GM12892 (cell line): Measurements from ENCODE around the gene GRK3.

Source experiments
- DNase-seq: peaks from one replicate; pipeline ENCODE4 v3.0.0; 2011; ENCODE audit not compliant: insufficient read length
- FAIRE-seq: peaks from 2 replicates; lab custom pipeline; 2011; peaks lifted over from hg19 to GRCh38; lab: Jason Lieb, UNC
- POLR2A ChIP-seq: IDR thresholded peaks from 2 replicates; pipeline ENCODE4 v1.6.1; 2011; ENCODE audit warnings: low read depth, low read length, control low read depth
- POLR2AphosphoS5 ChIP-seq: IDR thresholded peaks from 2 replicates; pipeline ENCODE4 v1.6.1; 2011; ENCODE audit warnings: low read depth, low read length, control low read depth
- TAF1 ChIP-seq: IDR thresholded peaks from 2 replicates; pipeline ENCODE4 v1.6.1; 2011; ENCODE audit warnings: low read depth, mild to moderate bottlenecking, control low read depth, low read length, borderline replicate concordance

The GRK3 gene

DNA sequence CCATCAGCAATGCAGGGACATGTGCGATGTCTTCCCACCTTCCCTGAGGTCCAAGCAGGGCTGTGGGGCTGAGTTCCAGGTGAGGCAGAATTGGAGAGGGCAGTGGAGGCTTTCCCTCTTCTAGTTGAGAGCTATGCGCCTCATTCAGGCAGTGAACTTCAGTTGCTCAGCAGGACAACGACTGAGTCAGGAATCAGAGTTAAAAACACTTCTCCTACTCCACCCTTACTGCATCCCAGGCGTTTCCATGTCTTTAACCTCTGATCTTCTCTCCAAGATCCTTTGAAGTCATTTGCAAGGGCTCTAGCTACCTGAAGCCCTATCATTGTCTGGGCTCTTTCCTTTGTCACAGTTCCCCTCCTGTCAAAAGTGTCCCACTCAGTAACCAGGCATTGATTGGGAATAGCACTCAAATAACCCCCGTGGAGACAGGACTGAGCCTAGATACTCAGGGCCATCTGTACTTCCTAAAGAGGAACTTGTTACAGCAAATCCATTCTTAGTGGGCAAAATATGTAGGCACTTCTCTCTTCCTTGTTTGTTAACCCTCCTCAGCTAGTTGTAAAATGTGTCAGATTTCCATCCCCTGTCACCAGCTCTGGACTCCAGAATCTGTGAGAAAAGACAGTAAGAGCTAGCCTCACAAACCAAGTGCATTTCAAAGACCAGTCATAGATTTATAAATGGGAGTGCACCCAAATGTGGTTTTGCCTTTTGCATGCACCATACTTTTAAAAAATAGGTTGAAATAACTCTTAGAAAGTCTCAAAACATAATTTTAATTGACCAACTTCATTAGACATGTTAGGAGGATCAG is 105.0 kb downstream of the GRK3 start:
- FAIRE-seq, result no peak
- DNase-seq, result no peak

GRCh38 chr22:25670070-25670461 is 105.6 kb downstream of the GRK3 start:
- FAIRE-seq, result no peak
- no peak for TF ChIP-seq TAF1
- TF ChIP-seq POLR2AphosphoS5, result no peak
- TF ChIP-seq POLR2A, result no peak
- DNase-seq, result no peak

More for the DNA sequence above, 105.0 kb downstream of the GRK3 start:
- TF ChIP-seq TAF1, result no peak
- TF ChIP-seq POLR2AphosphoS5, result no peak

DNA sequence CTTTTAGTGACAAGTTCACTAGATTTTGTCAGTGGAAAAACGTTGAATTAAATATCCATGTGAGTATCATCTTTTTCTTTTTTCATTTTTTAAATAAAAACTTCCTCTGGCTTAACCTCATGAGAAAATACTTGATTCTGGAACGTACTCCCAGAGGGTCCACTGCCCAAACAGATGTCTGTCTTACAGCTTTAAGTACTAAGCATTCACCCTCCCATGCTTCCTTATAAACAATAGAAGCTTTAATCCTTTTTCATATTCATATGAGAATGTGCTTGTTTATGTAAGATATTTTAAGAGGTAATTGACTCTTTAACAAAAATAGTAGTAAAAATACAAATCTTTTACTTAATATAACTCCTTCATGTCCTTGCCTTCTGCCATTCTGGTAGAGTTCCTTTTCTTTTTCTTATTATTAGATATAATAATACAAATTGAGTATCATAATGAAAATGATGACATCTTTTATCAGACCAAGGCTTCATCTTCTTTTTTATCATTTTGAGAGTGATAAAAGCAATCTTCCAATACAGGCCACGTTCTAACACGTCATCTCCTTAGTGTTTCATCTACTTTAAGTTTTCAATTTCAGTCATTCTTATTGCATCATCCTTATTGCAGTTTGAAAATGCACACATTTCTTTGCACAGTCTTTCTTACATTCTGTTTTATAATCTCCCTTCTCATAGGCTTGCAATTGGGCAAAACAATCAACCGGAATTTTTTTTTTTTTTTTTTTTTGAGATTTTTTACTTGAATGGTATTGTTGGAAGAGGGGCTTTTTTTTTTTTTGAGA is 108.0 kb downstream of the GRK3 start:
- no peak for FAIRE-seq
- no peak for TF ChIP-seq POLR2AphosphoS5
- no peak for TF ChIP-seq POLR2A
- TF ChIP-seq TAF1, result no peak

DNA sequence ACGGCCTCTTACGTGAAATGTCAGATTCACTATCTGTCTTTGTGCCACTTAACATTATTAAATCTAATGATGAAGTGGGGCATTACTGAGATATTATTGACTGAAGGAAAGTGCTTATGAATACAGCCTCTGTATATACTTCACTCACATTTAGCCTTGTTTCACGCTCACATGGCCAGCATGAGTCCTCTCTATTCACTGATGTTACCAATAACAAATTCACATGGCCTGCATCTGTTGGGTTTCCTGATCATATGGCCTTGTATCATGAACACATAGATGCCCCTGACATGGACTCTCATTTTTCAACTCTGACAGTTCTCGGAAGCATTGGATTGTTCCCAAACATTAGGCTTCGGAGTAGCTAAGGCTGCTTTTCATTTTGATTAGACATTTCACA is 109.2 kb downstream of the GRK3 start:
- TF ChIP-seq POLR2A, result no peak
- no peak for TF ChIP-seq TAF1
- TF ChIP-seq POLR2AphosphoS5, result no peak
- no peak for FAIRE-seq

More for the DNA sequence above, 108.0 kb downstream of the GRK3 start:
- no peak for DNase-seq

DNA sequence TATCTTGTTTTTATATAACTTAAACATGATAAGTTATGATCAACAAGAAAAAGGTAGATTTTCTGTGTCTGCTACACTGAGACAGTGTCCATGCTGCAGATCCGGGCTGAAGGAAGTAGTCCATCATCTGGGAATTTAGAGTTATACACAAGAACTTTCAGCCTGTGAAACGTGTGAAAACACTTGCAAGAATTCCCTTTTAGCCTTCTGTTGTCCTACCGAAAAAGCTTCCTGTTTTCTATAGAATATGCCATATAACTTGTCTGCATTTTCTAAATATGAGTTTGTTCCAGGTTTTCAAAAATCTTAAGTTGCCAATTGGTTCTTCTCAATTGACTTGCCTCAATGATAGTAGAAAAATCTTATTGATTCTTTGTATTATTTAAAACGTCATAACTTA is 113.2 kb downstream of the GRK3 start:
- TF ChIP-seq POLR2AphosphoS5, result no peak
- no peak for TF ChIP-seq TAF1
- TF ChIP-seq POLR2A, result no peak
- FAIRE-seq (no peak), DNase-seq (no peak)

More for the DNA sequence above, 109.2 kb downstream of the GRK3 start:
- DNase-seq, result no peak

DNA sequence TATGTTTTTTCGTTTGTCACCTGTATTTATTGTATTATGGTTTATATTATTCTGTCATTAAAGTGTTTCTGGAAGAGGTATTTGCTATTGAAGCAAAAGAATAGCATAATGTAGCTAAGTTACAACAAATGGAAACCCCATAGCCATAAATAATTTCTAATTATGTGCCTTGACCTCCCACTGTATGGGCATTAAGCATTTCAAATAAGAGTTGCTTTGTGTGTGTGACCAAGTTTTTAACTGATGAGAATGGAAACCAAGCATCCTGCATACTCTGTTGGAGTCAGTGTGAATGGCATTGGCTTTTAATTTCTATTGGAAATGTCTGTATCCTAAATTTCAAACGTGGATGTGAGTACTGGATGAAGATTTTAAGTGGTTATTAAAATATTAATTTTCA is 115.6 kb downstream of the GRK3 start:
- no peak for FAIRE-seq

DNA sequence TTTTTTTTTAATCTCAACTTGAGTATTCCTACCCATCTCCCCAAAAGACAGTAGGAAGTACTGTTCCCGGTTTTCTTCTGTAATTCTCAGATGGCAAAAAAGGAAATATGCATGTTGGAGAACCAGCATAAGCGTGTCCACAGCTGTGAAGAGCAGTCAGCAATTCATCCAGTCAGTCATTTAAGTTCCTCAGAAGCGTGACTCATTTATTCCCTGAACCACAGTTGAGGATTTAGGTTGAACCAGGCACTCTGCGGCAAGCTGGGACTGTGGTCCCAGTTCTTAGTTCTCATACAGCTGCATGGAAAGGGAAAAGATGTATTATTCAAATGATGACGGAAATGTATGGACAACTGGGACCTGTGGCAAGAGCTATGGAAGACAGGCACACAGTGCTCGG is 116.5 kb downstream of the GRK3 start:
- no peak for TF ChIP-seq POLR2A
- TF ChIP-seq TAF1, result no peak
- no peak for TF ChIP-seq POLR2AphosphoS5
- FAIRE-seq (no peak), DNase-seq (no peak)

More for the DNA sequence above, 115.6 kb downstream of the GRK3 start:
- no peak for DNase-seq
- TF ChIP-seq POLR2A (no peak), POLR2AphosphoS5 (no peak), TAF1 (no peak)

DNA sequence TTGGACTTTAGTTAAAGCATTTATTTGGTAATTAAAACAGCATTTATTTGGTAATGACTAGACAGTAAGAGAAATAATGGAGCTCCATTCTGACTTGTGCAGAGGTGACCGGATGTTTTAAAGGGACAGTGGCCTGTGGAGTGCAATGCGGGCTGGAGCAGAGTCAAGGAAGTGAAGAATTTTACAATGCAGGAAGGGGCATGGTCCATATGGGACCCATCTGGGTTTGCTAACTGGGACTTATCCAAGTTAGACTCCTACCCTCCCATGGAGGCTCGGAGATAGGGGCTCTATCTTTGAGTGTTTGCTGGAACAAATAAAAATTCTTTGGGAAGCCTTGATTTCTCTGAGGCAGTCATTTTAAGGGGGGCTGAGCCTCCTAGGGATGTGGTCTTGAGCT is 117.6 kb downstream of the GRK3 start:
- TF ChIP-seq POLR2AphosphoS5 (no peak), POLR2A (no peak), TAF1 (no peak)
- DNase-seq (no peak), FAIRE-seq (no peak)

DNA sequence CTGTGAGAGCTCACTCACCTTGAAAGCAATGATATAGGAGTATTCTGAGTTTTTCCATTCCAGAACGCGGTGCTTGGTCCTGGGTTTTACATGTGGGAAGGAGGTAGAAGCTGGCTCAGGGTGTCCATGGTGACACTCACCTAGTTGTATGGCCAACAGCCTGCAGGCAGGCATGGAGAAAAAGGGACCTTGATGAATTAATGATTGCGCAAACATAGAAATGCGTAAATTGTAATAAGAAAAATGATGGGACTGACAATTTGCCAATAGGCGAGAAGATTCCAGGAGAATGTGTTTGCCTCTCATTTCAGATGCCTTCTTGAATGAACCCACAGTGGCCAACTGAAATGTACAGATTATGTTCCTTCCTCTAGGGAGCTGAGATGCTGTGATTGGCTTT is 124.2 kb downstream of the GRK3 start:
- FAIRE-seq (no peak), DNase-seq (no peak)
- no peak for TF ChIP-seq POLR2A
- TF ChIP-seq POLR2AphosphoS5, result no peak
- TF ChIP-seq TAF1, result no peak

- FAIRE-seq, result peak; percentile 21
- TF ChIP-seq TAF1, result no peak
- no peak for DNase-seq
These were observed 125.2 kb downstream of the GRK3 start for GRCh38 chr22:25689631-25690030.

- FAIRE-seq (no peak), DNase-seq (no peak)
- TF ChIP-seq POLR2AphosphoS5 (no peak), POLR2A (no peak), TAF1 (no peak)
These were observed 126.3 kb downstream of the GRK3 start for GRCh38 chr22:25690798-25691197.

- DNase-seq, result no peak
- FAIRE-seq, result no peak
- no peak for TF ChIP-seq POLR2A
- no peak for TF ChIP-seq TAF1
- no peak for TF ChIP-seq POLR2AphosphoS5
These were observed 128.2 kb downstream of the GRK3 start for GRCh38 chr22:25692397-25693267.
